ENCODE results near the gene CD248. TPM values are rescaled to one million over a fixed set of nuclear protein-coding genes. Genes with fewer than 3 reads are reported as not detected.

The CD248 gene
- 40.0 TPM for polyA plus RNA-seq (2013, experiment 1 of 2)
- polyA plus RNA-seq (2013, experiment 2 of 2), result 37.8 TPM

- WGBS, 2 experiments (ENCODE audit: insufficient coverage in 2 of 2), result 35 to 48% methylated on average over 11 to 14 of the region's 29 CpGs
- H3K4me1 ChIP-seq (ENCODE audit: control insufficient read depth, insufficient read depth, low read length, poor library complexity, severe bottlenecking), result peaks cover 53% of the 10 kb centered on the region
- H3K9me3 ChIP-seq (ENCODE audit: control insufficient read depth, low read length), result peaks cover 3% of the 10 kb centered on the region
- no peaks in the 10 kb centered on the region for H3K36me3 ChIP-seq (ENCODE audit: control insufficient read depth, insufficient read depth, low read length)
- peak within 1 kb of the TSS; percentile 95 for H3K27ac ChIP-seq (ENCODE audit: low read depth, low read length, severe bottlenecking)
- H3K4me3 ChIP-seq (ENCODE audit: extremely low read depth, insufficient read depth, low read length, poor library complexity, severe bottlenecking), result peak within 1 kb of the TSS; percentile 23
Measured at GRCh38 chr11:66316849-66317251, at the start of gene CD248. TSS of gene CD248 (minus strand) at chr11:66317044. CDS start at chr11:66317027, 17 bp downstream.

- Histone ChIP-seq H3K4me3 (ENCODE audit: extremely low read depth, insufficient read depth, low read length, poor library complexity, severe bottlenecking) (no peak overlapping the region), H3K36me3 (ENCODE audit: control insufficient read depth, insufficient read depth, low read length) (peaks cover 77% of the 10 kb centered on the region), H3K9me3 (ENCODE audit: control insufficient read depth, low read length) (no peaks in the 10 kb centered on the region), H3K27ac (ENCODE audit: low read depth, low read length, severe bottlenecking) (no peak overlapping the region), H3K4me1 (ENCODE audit: control insufficient read depth, insufficient read depth, low read length, poor library complexity, severe bottlenecking) (peaks cover 9% of the 10 kb centered on the region)
- 95 to 97% methylated on average over 7 to 11 of the region's 14 CpGs for WGBS, 2 experiments (ENCODE audit: insufficient coverage in 2 of 2)
Measured at GRCh38 chr11:66365711-66366619, 49.1 kb upstream of the CD248 start.

DNA sequence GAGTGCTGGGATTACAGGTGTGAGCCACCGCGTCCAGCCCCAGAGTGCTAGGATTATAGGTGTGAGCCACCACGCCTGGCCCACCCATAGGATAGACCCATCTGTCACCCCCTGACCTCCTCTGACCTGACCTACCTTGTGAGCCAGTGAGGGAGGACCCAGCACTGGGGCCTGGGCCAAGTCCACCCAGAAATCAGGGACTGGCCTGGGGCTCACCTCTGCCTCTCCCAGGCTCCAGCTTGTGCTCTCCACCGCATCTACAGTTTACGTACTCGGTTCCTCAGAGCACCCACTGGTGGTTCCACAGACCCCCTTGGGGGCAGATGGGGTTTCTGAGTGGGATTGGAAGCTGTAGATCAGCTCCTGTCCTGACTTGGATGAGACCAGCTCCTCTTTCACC lies 48.3 kb upstream of the CD248 start:
- Histone ChIP-seq H3K36me3 (ENCODE audit: control insufficient read depth, insufficient read depth, low read length) (peaks cover 77% of the 10 kb centered on the region), H3K4me1 (ENCODE audit: control insufficient read depth, insufficient read depth, low read length, poor library complexity, severe bottlenecking) (peaks cover 9% of the 10 kb centered on the region), H3K9me3 (ENCODE audit: control insufficient read depth, low read length) (no peaks in the 10 kb centered on the region), H3K27ac (ENCODE audit: low read depth, low read length, severe bottlenecking) (no peak overlapping the region), H3K4me3 (ENCODE audit: extremely low read depth, insufficient read depth, low read length, poor library complexity, severe bottlenecking) (no peak overlapping the region)
- WGBS, 2 experiments (ENCODE audit: insufficient coverage in 2 of 2), result 96 to 99% methylated on average over 6 of the region's 6 CpGs

- Histone ChIP-seq H3K4me3 (ENCODE audit: extremely low read depth, insufficient read depth, low read length, poor library complexity, severe bottlenecking) (no peak overlapping the region), H3K9me3 (ENCODE audit: control insufficient read depth, low read length) (no peaks in the 10 kb centered on the region), H3K36me3 (ENCODE audit: control insufficient read depth, insufficient read depth, low read length) (peaks cover 68% of the 10 kb centered on the region), H3K4me1 (ENCODE audit: control insufficient read depth, insufficient read depth, low read length, poor library complexity, severe bottlenecking) (no peaks in the 10 kb centered on the region), H3K27ac (ENCODE audit: low read depth, low read length, severe bottlenecking) (no peak overlapping the region)
- 76 to 79% methylated on average over 7 to 9 of the region's 15 CpGs for WGBS, 2 experiments (ENCODE audit: insufficient coverage in 2 of 2)
Measured at GRCh38 chr11:66363805-66364535, 47.1 kb upstream of the CD248 start.

GRCh38 chr11:66363187-66363601 lies 46.4 kb upstream of the CD248 start:
- no peaks in the 10 kb centered on the region for H3K9me3 ChIP-seq (ENCODE audit: control insufficient read depth, low read length)
- H3K36me3 ChIP-seq (ENCODE audit: control insufficient read depth, insufficient read depth, low read length), result peaks cover 60% of the 10 kb centered on the region
- H3K4me3 ChIP-seq (ENCODE audit: extremely low read depth, insufficient read depth, low read length, poor library complexity, severe bottlenecking), result no peak overlapping the region
- H3K4me1 ChIP-seq (ENCODE audit: control insufficient read depth, insufficient read depth, low read length, poor library complexity, severe bottlenecking), result no peaks in the 10 kb centered on the region
- H3K27ac ChIP-seq (ENCODE audit: low read depth, low read length, severe bottlenecking), result no peak overlapping the region
- 99 to 100% methylated on average over 6 to 12 of the region's 14 CpGs for WGBS, 2 experiments (ENCODE audit: insufficient coverage in 2 of 2)

DNA sequence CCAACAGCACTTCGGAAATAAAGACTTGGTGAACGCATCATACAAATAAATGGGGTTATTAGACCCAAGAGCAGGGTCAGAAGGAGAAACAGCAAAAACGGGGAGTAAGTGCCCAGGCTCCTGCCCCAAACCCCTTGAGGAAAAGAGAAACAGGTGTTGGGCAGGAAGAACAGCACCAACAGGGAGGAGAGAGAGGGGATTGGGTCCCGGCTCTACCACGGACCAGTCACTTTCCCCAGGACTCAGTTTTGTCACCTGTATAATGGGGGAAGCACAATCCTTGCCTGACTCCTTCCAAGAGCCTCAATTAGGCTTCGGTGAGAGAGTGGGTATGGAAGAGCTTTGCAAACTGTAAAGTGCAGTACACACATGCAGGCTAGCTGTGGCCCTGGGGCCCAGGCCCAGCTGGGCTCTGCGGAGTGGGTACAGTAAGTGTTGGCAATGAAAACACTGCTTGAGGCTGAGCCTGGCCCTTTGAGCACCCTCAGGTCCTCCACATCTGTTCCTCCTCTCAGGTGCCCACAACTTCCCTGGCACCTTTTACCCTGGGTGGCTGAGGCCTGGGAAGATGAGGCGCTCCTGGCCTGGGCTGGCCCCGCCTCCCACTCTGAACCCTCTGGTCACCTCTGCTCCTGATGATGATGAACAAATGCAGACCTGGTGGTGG lies 45.8 kb upstream of the CD248 start:
- no peaks in the 10 kb centered on the region for H3K9me3 ChIP-seq (ENCODE audit: control insufficient read depth, low read length)
- H3K36me3 ChIP-seq (ENCODE audit: control insufficient read depth, insufficient read depth, low read length), result peaks cover 55% of the 10 kb centered on the region
- H3K4me3 ChIP-seq (ENCODE audit: extremely low read depth, insufficient read depth, low read length, poor library complexity, severe bottlenecking), result no peak overlapping the region
- no peak overlapping the region for H3K27ac ChIP-seq (ENCODE audit: low read depth, low read length, severe bottlenecking)
- H3K4me1 ChIP-seq (ENCODE audit: control insufficient read depth, insufficient read depth, low read length, poor library complexity, severe bottlenecking), result no peaks in the 10 kb centered on the region
- 88 to 97% methylated on average over 4 to 9 of the region's 9 CpGs for WGBS, 2 experiments (ENCODE audit: insufficient coverage in 2 of 2)

DNA sequence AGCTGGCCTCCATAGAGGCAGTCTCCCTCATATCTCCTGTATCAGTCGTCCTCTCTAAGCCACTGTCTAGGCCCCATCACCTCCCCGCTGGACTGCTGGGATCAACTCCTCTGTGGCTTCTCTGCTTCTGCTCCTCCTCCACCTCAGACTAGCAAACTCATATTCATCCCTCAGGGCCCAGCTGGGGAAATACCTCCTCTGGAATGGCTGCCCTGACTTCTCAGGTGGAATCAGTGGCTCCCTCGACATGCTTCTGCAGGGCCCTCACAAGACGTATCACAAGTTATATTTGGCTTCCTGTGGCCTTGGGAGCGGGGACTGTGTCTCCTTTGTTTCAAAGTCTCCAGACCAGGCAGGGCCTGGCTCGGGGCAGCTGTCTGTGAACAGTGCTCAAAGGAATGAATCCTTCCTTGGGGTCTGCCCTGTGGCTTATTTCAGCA lies 44.7 kb upstream of the CD248 start:
- WGBS, 2 experiments (ENCODE audit: insufficient coverage in 2 of 2), result 93 to 96% methylated on average over 6 of the region's 6 CpGs
- H3K27ac ChIP-seq (ENCODE audit: low read depth, low read length, severe bottlenecking), result peak overlapping the region; percentile 16

DNA sequence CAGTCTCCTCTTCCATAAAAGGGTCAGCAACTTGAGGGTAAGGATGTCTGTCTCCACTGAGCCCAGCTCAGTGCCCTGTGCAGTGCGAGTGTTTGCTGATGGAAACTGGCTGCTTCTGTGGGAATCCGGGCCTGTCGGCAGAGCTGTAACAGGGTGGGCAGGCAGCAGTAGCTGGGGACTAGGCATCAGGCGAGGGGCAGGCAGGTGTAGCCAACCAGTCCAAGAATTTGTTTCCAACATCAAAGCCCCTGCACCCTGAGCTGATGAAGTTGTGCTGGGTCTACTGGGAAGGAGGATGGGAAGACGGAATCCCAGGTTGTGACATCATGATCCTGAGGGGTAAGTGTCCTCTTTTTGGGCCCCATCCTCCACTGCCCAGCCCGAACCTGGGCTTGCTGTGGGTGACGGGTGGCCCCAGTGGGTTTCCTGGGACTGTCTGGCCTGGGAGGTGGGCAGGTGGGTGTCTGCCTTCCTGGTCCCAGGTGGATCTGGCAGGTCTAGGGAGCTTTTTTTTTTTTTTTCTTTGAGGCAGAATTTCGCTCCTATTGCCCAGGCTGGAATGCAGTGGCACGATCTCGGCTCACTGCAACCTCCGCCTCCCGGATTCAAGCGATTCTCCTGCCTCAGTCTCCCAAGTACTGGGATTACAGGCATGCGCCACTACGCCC lies 43.7 kb upstream of the CD248 start:
- Histone ChIP-seq H3K27ac (ENCODE audit: low read depth, low read length, severe bottlenecking) (no peak overlapping the region), H3K36me3 (ENCODE audit: control insufficient read depth, insufficient read depth, low read length) (peaks cover 34% of the 10 kb centered on the region), H3K4me1 (ENCODE audit: control insufficient read depth, insufficient read depth, low read length, poor library complexity, severe bottlenecking) (no peaks in the 10 kb centered on the region), H3K4me3 (ENCODE audit: extremely low read depth, insufficient read depth, low read length, poor library complexity, severe bottlenecking) (no peak overlapping the region), H3K9me3 (ENCODE audit: control insufficient read depth, low read length) (no peaks in the 10 kb centered on the region)
- WGBS, 2 experiments (ENCODE audit: insufficient coverage in 2 of 2), result 95 to 98% methylated on average over 5 to 7 of the region's 15 CpGs

More for the DNA sequence above, 44.7 kb upstream of the CD248 start:
- Histone ChIP-seq H3K9me3 (ENCODE audit: control insufficient read depth, low read length) (no peaks in the 10 kb centered on the region), H3K36me3 (ENCODE audit: control insufficient read depth, insufficient read depth, low read length) (peaks cover 44% of the 10 kb centered on the region), H3K4me3 (ENCODE audit: extremely low read depth, insufficient read depth, low read length, poor library complexity, severe bottlenecking) (no peak overlapping the region), H3K4me1 (ENCODE audit: control insufficient read depth, insufficient read depth, low read length, poor library complexity, severe bottlenecking) (no peaks in the 10 kb centered on the region)

GRCh38 chr11:66359662-66360087 lies 42.8 kb upstream of the CD248 start:
- H3K4me1 ChIP-seq (ENCODE audit: control insufficient read depth, insufficient read depth, low read length, poor library complexity, severe bottlenecking), result no peaks in the 10 kb centered on the region
- WGBS, 2 experiments (ENCODE audit: insufficient coverage in 2 of 2), result 75 to 85% methylated on average over 2 to 3 of the region's 3 CpGs

More at GRCh38 chr11:66359662-66360087, 42.8 kb upstream of the CD248 start:
- Histone ChIP-seq H3K4me3 (ENCODE audit: extremely low read depth, insufficient read depth, low read length, poor library complexity, severe bottlenecking) (no peak overlapping the region), H3K27ac (ENCODE audit: low read depth, low read length, severe bottlenecking) (no peak overlapping the region), H3K36me3 (ENCODE audit: control insufficient read depth, insufficient read depth, low read length) (peaks cover 25% of the 10 kb centered on the region), H3K9me3 (ENCODE audit: control insufficient read depth, low read length) (no peaks in the 10 kb centered on the region)
